ENCODE results near the gene ZFAND3.

The ZFAND3 gene

GRCh38 chr6:38004908-38005307 lies 185.4 kb downstream of the ZFAND3 start:
- no peak for DNase-seq (ENCODE audit: low spot score)

- DNase-seq (ENCODE audit: low spot score): no peak
Observed at GRCh38 chr6:38011937-38012336, 192.4 kb downstream of the ZFAND3 start.

GRCh38 chr6:38012573-38012972 lies 193.0 kb downstream of the ZFAND3 start:
- no peak for DNase-seq (ENCODE audit: low spot score)

GRCh38 chr6:38015341-38015740 lies 195.8 kb downstream of the ZFAND3 start:
- no peak for DNase-seq (ENCODE audit: low spot score)

- DNase-seq (ENCODE audit: low spot score): no peak
Observed at GRCh38 chr6:38016824-38017223, 197.3 kb downstream of the ZFAND3 start.

- no peak for DNase-seq (ENCODE audit: low spot score)
Observed at GRCh38 chr6:38018755-38019165, 199.2 kb downstream of the ZFAND3 start.

GRCh38 chr6:38020593-38020992 lies 201.1 kb downstream of the ZFAND3 start:
- no peak for DNase-seq (ENCODE audit: low spot score)

GRCh38 chr6:38021029-38021428 lies 201.5 kb downstream of the ZFAND3 start:
- no peak for DNase-seq (ENCODE audit: low spot score)

- DNase-seq (ENCODE audit: low spot score): no peak
Observed at GRCh38 chr6:38021571-38021970, 202.0 kb downstream of the ZFAND3 start.

GRCh38 chr6:38022688-38023087 lies 203.2 kb downstream of the ZFAND3 start:
- no peak for DNase-seq (ENCODE audit: low spot score)

- no peak for DNase-seq (ENCODE audit: low spot score)
Observed at GRCh38 chr6:38024908-38025307, 205.4 kb downstream of the ZFAND3 start.

- no peak for DNase-seq (ENCODE audit: low spot score)
Observed at GRCh38 chr6:38025451-38025850, 205.9 kb downstream of the ZFAND3 start.

GRCh38 chr6:38027685-38028373 lies 208.3 kb downstream of the ZFAND3 start:
- no peak for DNase-seq (ENCODE audit: low spot score)

GRCh38 chr6:38030380-38030779 lies 210.9 kb downstream of the ZFAND3 start:
- no peak for DNase-seq (ENCODE audit: low spot score)

GRCh38 chr6:38032797-38033196 lies 213.3 kb downstream of the ZFAND3 start:
- no peak for DNase-seq (ENCODE audit: low spot score)

GRCh38 chr6:38033442-38033982 lies 214.0 kb downstream of the ZFAND3 start:
- DNase-seq (ENCODE audit: low spot score): no peak

GRCh38 chr6:38034274-38034914 lies 214.9 kb downstream of the ZFAND3 start:
- peak; percentile 40 for DNase-seq (ENCODE audit: low spot score)

GRCh38 chr6:38035478-38035877 lies 216.0 kb downstream of the ZFAND3 start:
- no peak for DNase-seq (ENCODE audit: low spot score)

GRCh38 chr6:38039502-38039901 lies 220.0 kb downstream of the ZFAND3 start:
- no peak for DNase-seq (ENCODE audit: low spot score)

GRCh38 chr6:38040254-38040653 lies 220.7 kb downstream of the ZFAND3 start:
- no peak for DNase-seq (ENCODE audit: low spot score)

GRCh38 chr6:38043259-38043753 lies 223.8 kb downstream of the ZFAND3 start:
- no peak for DNase-seq (ENCODE audit: low spot score)

GRCh38 chr6:38045701-38046305 lies 226.3 kb downstream of the ZFAND3 start:
- DNase-seq (ENCODE audit: low spot score): no peak

GRCh38 chr6:38047562-38047961 lies 228.0 kb downstream of the ZFAND3 start:
- no peak for DNase-seq (ENCODE audit: low spot score)
